Germinal center (tissue), 1 donor: ENCODE results near the gene ANGPT4.
"Not testable (repeated sequence)": the region's sequence is repeated elsewhere in the genome, so short reads cannot be mapped to it uniquely, and the experiment has no call there.

Experiments
- DNase-seq: peaks from one replicate; pipeline ENCODE4 v3.0.0; 2012; ENCODE audit warnings: mixed read lengths, low spot score

ANGPT4 gene

GRCh38 chr20:873875-874607 is 42.1 kb downstream of the ANGPT4 start:
- DNase-seq: no peak

- no peak for DNase-seq
These were observed 43.1 kb downstream of the ANGPT4 start for GRCh38 chr20:872855-873520.

- DNase-seq: no peak
These were observed 44.2 kb downstream of the ANGPT4 start for GRCh38 chr20:871948-872347.

- no peak for DNase-seq
These were observed 44.7 kb downstream of the ANGPT4 start for GRCh38 chr20:871436-871835.

GRCh38 chr20:870758-871157 is 45.4 kb downstream of the ANGPT4 start:
- DNase-seq: no peak

GRCh38 chr20:869606-870005 is 46.5 kb downstream of the ANGPT4 start:
- no peak for DNase-seq

GRCh38 chr20:868279-868678 is 47.9 kb downstream of the ANGPT4 start:
- no peak for DNase-seq

- DNase-seq: no peak
These were observed 50.7 kb downstream of the ANGPT4 start for GRCh38 chr20:865440-865839.

- DNase-seq: no peak
These were observed 55.2 kb downstream of the ANGPT4 start for GRCh38 chr20:860891-861290.

GRCh38 chr20:859751-860231 is 56.3 kb downstream of the ANGPT4 start:
- DNase-seq: no peak

GRCh38 chr20:858011-858410 is 58.1 kb downstream of the ANGPT4 start:
- no peak for DNase-seq

GRCh38 chr20:856361-856775 is 59.8 kb downstream of the ANGPT4 start:
- no peak for DNase-seq

GRCh38 chr20:855466-856360 is 60.4 kb downstream of the ANGPT4 start:
- DNase-seq: no peak

GRCh38 chr20:854601-855000 is 61.5 kb downstream of the ANGPT4 start:
- DNase-seq: no peak

GRCh38 chr20:853406-853996 is 62.6 kb downstream of the ANGPT4 start:
- no peak for DNase-seq

- not testable (repeated sequence) for DNase-seq
These were observed 67.4 kb downstream of the ANGPT4 start for GRCh38 chr20:848731-849130.

GRCh38 chr20:848193-848592 is 67.9 kb downstream of the ANGPT4 start:
- DNase-seq: no peak

- peak; percentile 82 for DNase-seq
These were observed 69.2 kb downstream of the ANGPT4 start for GRCh38 chr20:846894-847278.

GRCh38 chr20:845941-846893 is 69.9 kb downstream of the ANGPT4 start:
- DNase-seq: peak; percentile 47

- no peak for DNase-seq
These were observed 70.8 kb downstream of the ANGPT4 start for GRCh38 chr20:845226-845868.
